Neural cell (in vitro differentiated cells): ENCODE data around the gene COQ9. TPM values are rescaled to one million over a fixed set of nuclear protein-coding genes. Genes with fewer than 3 reads are reported as not detected.

Experiments used
- H2AFZ ChIP-seq: fragments of 200-600, 300-800 bp; sonication (generic), shearing (Covaris generic); 2 replicates; pipeline ENCODE4 v1.6.0; 2014; ENCODE audit warnings: low read depth, mild to moderate bottlenecking, antibody characterized with exemption, low read length, moderate library complexity
- H3F3A ChIP-seq: fragments of 200-600 bp; shearing (Covaris generic); 2 replicates; pipeline ENCODE4 v1.6.1; 2016; ENCODE audit warnings: mild to moderate bottlenecking, moderate library complexity, mixed read lengths, antibody characterized with exemption, low read length; ENCODE audit not compliant: insufficient read depth, poor library complexity, severe bottlenecking
- H3K27ac ChIP-seq: fragments of 200-600, 300-800 bp; sonication (generic), shearing (Covaris generic); 2 replicates; pipeline ENCODE4 v1.5.1; 2014; ENCODE audit warnings: mild to moderate bottlenecking, low read length, moderate library complexity
- H3K27me3 ChIP-seq: fragments of 300-800, 200-600 bp; sonication (generic), shearing (Covaris generic); 2 replicates; pipeline ENCODE4 v1.6.0; 2014; ENCODE audit warnings: mild to moderate bottlenecking, low read depth, low read length, moderate library complexity; ENCODE audit not compliant: insufficient read depth
- H3K36me3 ChIP-seq: fragments of 300-800, 200-600 bp; sonication (generic), shearing (Covaris generic); 2 replicates; pipeline ENCODE4 v1.5.1; 2014; ENCODE audit warnings: mild to moderate bottlenecking, antibody characterized with exemption, low read length, moderate library complexity; ENCODE audit not compliant: insufficient read depth
- H3K4me2 ChIP-seq: fragments of 300-800, 200-600 bp; sonication (generic), shearing (Covaris generic); 2 replicates; pipeline ENCODE4 v1.6.0; 2014; ENCODE audit warnings: mild to moderate bottlenecking, low read length
- H3K4me3 ChIP-seq: fragments of 300-800, 200-600 bp; sonication (generic), shearing (Covaris generic); 2 replicates; pipeline ENCODE4 v1.5.1; 2014; ENCODE audit warnings: mild to moderate bottlenecking, low read length, moderate library complexity
- H3K79me2 ChIP-seq: fragments of 200-600 bp; shearing (Covaris generic); replicated peaks from 2 replicates; pipeline ENCODE4 v1.6.0; 2014; ENCODE audit warnings: mild to moderate bottlenecking, low read length, moderate library complexity; ENCODE audit not compliant: insufficient read depth
- H3K9ac ChIP-seq: fragments of 300-800, 200-600 bp; sonication (generic), shearing (Covaris generic); 2 replicates; pipeline ENCODE4 v1.6.1; 2016; ENCODE audit warnings: mild to moderate bottlenecking, low read length, mixed read lengths
- H3K9me2 ChIP-seq: fragments of 200-600 bp; shearing (Covaris generic); 2 replicates; pipeline ENCODE4 v1.6.1; 2016; ENCODE audit warnings: mild to moderate bottlenecking, low read length, mixed read lengths; ENCODE audit not compliant: insufficient read depth
- H3K9me3 ChIP-seq: fragments of 200-600, 300-800 bp; sonication (generic), shearing (Covaris generic); 2 replicates; pipeline ENCODE4 v1.6.1; 2016; ENCODE audit warnings: mild to moderate bottlenecking, mixed run types, low read length, moderate library complexity, mixed read lengths
- H4K20me1 ChIP-seq: fragments of 200-600 bp; shearing (Covaris generic); 2 replicates; pipeline ENCODE4 v1.6.1; 2016; ENCODE audit warnings: mild to moderate bottlenecking, mixed run types; ENCODE audit not compliant: insufficient read depth
- EP300 ChIP-seq: fragments of 450-650 bp; conservative IDR thresholded peaks from 2 replicates; pipeline ENCODE4 v1.6.1; 2014; ENCODE audit warnings: antibody characterized with exemption, mild to moderate bottlenecking, moderate library complexity; ENCODE audit not compliant: poor library complexity, severe bottlenecking
- EZH2 ChIP-seq: fragments of 200-600, 300-800 bp; shearing (Covaris generic), sonication (generic); IDR thresholded peaks from 2 replicates; pipeline ENCODE4 v1.6.1; 2014; ENCODE audit warnings: antibody characterized with exemption, low read length, borderline replicate concordance, mild to moderate bottlenecking; ENCODE audit not compliant: insufficient read depth, poor library complexity, severe bottlenecking
- MXI1 ChIP-seq: fragments of 450-650 bp; conservative IDR thresholded peaks from 2 replicates; pipeline ENCODE4 v1.6.1; 2014; ENCODE audit warnings: antibody characterized with exemption, mild to moderate bottlenecking; ENCODE audit not compliant: poor library complexity, severe bottlenecking
- POLR2AphosphoS5 ChIP-seq: IDR thresholded peaks from 2 replicates; pipeline ENCODE4 v1.6.1; 2012
- RAD21 ChIP-seq: fragments of 450-650 bp; conservative IDR thresholded peaks from 2 replicates; pipeline ENCODE4 v1.6.1; 2014; ENCODE audit warnings: antibody characterized with exemption, mild to moderate bottlenecking, moderate library complexity
- SMC3 ChIP-seq: fragments of 450-650 bp; conservative IDR thresholded peaks from 2 replicates; pipeline ENCODE4 v1.6.1; 2014; ENCODE audit warnings: antibody characterized with exemption, mild to moderate bottlenecking, moderate library complexity; ENCODE audit not compliant: poor library complexity
- TAF1 ChIP-seq: IDR thresholded peaks from 2 replicates; pipeline ENCODE4 v1.6.1; 2012; ENCODE audit warnings: low read depth
- polyA plus RNA-seq: library from polyadenylated mRNA; depleted of rRNA; stranded (reverse); fragments of >200 nt; gene quantifications from 2 replicates; pipeline ENCODE4 v1.2.3, GENCODE V29; 2014
- TF ChIP-seq, protein P1 (sequence below): IDR thresholded peaks from 2 replicates; pipeline ENCODE4 v1.6.1; 2012; ENCODE audit warnings: borderline replicate concordance
- TF ChIP-seq, protein P2 (sequence below): fragments of 450-650 bp; IDR thresholded peaks from 2 replicates; pipeline ENCODE4 v1.5.1; 2014; ENCODE audit warnings: antibody characterized with exemption, mild to moderate bottlenecking, moderate library complexity; ENCODE audit not compliant: poor library complexity, severe bottlenecking

Gene COQ9
- polyA plus RNA-seq, 1 donor from 2014 or later = 78.7 TPM

DNA sequence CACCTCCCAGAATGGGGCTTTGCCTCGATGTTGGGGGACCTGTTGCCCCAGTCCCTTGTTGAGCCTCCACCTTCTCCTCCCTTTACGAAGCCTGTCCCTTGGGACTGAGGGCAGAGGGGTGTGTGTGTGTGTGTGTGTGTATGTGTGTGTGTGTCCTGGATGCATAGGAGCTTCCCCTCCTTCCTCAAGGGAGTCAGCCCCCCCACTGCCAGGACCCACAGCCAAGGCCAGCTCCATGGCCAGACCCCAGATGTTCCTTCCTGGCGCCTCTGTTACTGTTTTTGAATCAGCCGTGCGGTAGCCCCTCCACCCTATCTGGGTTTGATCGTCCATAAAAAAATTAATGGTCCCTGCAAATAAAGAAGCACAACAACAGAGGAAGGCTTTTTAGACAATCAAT is 56.7 kb downstream of the COQ9 start:
- no peak overlapping the region for H3K9ac ChIP-seq

DNA sequence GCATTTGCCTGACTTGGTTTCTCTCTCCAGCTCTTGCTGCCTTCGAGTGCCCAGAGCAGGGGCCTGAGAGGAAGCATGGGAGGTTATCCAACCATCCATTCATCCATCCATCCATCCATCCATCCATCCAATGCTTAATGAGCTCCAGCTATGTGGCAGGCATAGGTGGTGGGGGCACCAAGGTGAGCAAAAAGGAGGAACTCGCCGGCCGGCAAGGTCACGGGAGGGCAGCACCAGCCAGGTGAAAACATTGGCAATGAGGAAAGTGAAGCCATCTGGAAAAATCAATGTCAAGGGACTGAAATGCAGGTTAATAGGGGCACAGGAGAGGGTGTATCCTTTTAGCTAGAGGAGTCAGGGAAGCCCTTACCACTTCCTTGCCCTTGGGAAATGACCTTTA is 57.2 kb downstream of the COQ9 start:
- no peaks in the 10 kb centered on the region for H3F3A ChIP-seq
- H3K9me2 ChIP-seq = no peaks in the 10 kb centered on the region
- no peaks in the 10 kb centered on the region for H3K36me3 ChIP-seq
- H3K4me3 ChIP-seq = no peak overlapping the region
- no peak overlapping the region for H2AFZ ChIP-seq
- no peak overlapping the region for H3K4me2 ChIP-seq
- H3K9ac ChIP-seq = no peak overlapping the region
- no peak for TF ChIP-seq EP300
- no peak for TF ChIP-seq SMC3
- TF ChIP-seq, protein P1, sequence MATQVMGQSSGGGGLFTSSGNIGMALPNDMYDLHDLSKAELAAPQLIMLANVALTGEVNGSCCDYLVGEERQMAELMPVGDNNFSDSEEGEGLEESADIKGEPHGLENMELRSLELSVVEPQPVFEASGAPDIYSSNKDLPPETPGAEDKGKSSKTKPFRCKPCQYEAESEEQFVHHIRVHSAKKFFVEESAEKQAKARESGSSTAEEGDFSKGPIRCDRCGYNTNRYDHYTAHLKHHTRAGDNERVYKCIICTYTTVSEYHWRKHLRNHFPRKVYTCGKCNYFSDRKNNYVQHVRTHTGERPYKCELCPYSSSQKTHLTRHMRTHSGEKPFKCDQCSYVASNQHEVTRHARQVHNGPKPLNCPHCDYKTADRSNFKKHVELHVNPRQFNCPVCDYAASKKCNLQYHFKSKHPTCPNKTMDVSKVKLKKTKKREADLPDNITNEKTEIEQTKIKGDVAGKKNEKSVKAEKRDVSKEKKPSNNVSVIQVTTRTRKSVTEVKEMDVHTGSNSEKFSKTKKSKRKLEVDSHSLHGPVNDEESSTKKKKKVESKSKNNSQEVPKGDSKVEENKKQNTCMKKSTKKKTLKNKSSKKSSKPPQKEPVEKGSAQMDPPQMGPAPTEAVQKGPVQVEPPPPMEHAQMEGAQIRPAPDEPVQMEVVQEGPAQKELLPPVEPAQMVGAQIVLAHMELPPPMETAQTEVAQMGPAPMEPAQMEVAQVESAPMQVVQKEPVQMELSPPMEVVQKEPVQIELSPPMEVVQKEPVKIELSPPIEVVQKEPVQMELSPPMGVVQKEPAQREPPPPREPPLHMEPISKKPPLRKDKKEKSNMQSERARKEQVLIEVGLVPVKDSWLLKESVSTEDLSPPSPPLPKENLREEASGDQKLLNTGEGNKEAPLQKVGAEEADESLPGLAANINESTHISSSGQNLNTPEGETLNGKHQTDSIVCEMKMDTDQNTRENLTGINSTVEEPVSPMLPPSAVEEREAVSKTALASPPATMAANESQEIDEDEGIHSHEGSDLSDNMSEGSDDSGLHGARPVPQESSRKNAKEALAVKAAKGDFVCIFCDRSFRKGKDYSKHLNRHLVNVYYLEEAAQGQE = no peak
- TF ChIP-seq TAF1 = no peak
- no peak for TF ChIP-seq RAD21
- TF ChIP-seq MXI1 = no peak
- TF ChIP-seq POLR2AphosphoS5 = no peak
- TF ChIP-seq, protein P2, sequence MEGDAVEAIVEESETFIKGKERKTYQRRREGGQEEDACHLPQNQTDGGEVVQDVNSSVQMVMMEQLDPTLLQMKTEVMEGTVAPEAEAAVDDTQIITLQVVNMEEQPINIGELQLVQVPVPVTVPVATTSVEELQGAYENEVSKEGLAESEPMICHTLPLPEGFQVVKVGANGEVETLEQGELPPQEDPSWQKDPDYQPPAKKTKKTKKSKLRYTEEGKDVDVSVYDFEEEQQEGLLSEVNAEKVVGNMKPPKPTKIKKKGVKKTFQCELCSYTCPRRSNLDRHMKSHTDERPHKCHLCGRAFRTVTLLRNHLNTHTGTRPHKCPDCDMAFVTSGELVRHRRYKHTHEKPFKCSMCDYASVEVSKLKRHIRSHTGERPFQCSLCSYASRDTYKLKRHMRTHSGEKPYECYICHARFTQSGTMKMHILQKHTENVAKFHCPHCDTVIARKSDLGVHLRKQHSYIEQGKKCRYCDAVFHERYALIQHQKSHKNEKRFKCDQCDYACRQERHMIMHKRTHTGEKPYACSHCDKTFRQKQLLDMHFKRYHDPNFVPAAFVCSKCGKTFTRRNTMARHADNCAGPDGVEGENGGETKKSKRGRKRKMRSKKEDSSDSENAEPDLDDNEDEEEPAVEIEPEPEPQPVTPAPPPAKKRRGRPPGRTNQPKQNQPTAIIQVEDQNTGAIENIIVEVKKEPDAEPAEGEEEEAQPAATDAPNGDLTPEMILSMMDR = no peak
- no peak for TF ChIP-seq EZH2
- no peaks in the 10 kb centered on the region for H3K27me3 ChIP-seq
- no peaks in the 10 kb centered on the region for H4K20me1 ChIP-seq
- H3K9me3 ChIP-seq = no peaks in the 10 kb centered on the region
- H3K79me2 ChIP-seq = no peaks in the 10 kb centered on the region
- H3K27ac ChIP-seq = no peak overlapping the region

More for the DNA sequence above, 56.7 kb downstream of the COQ9 start:
- Histone ChIP-seq H3K27ac (no peak overlapping the region), H3K9me2 (no peaks in the 10 kb centered on the region), H2AFZ (no peak overlapping the region), H3K9me3 (no peaks in the 10 kb centered on the region), H4K20me1 (no peaks in the 10 kb centered on the region), H3K27me3 (no peaks in the 10 kb centered on the region), H3K36me3 (no peaks in the 10 kb centered on the region), H3K79me2 (no peaks in the 10 kb centered on the region), H3K4me3 (no peak overlapping the region), H3K4me2 (no peak overlapping the region), H3F3A (no peaks in the 10 kb centered on the region)
- TF ChIP-seq EZH2 (no peak), SMC3 (no peak), TAF1 (no peak)
- TF ChIP-seq, protein P1 = no peak
